Mesendoderm (in vitro differentiated cells): Measurements from ENCODE around the gene CPHXL2.
A peak's percentile ranks its signal among the peaks of the same experiment; 100 is the strongest.

Experiments
- DNase-seq: peaks from one replicate; pipeline ENCODE4 v3.0.0; 2013
- H2AK5ac ChIP-seq: 2 replicates; pipeline ENCODE4 v1.6.1; 2013; ENCODE audit warnings: low read length, inconsistent platforms
- H2BK120ac ChIP-seq: 2 replicates; pipeline ENCODE4 v1.6.1; 2013; ENCODE audit warnings: low read depth, mild to moderate bottlenecking, low read length, moderate library complexity, mixed read lengths
- H2BK15ac ChIP-seq: replicated peaks from 2 replicates; pipeline ENCODE4 v1.6.1; 2013; ENCODE audit warnings: low read depth, mild to moderate bottlenecking, moderate library complexity
- H2BK5ac ChIP-seq: 2 replicates; pipeline ENCODE4 v1.6.1; 2013; ENCODE audit warnings: low read length, inconsistent platforms
- H3K18ac ChIP-seq: 2 replicates; pipeline ENCODE4 v1.6.1; 2013; ENCODE audit warnings: mild to moderate bottlenecking, low read length, mixed read lengths
- H3K23ac ChIP-seq: one replicate; pipeline ENCODE4 v1.6.1; 2013; ENCODE audit warnings: low read length
- H3K27ac ChIP-seq: 2 replicates; pipeline ENCODE4 v1.5.1; 2013; ENCODE audit warnings: low read depth, mild to moderate bottlenecking, inconsistent platforms, low read length, moderate library complexity
- H3K27me3 ChIP-seq: 2 replicates; pipeline ENCODE4 v1.6.1; 2013; ENCODE audit warnings: low read length, control low read depth, mild to moderate bottlenecking, inconsistent platforms; ENCODE audit not compliant: insufficient read depth, poor library complexity
- H3K36me3 ChIP-seq: 2 replicates; pipeline ENCODE4 v1.6.1; 2013; ENCODE audit warnings: low read length, inconsistent platforms; ENCODE audit not compliant: control insufficient read depth, insufficient read depth
- H3K4ac ChIP-seq: one replicate; pipeline ENCODE4 v1.6.1; 2013; ENCODE audit warnings: low read depth, mild to moderate bottlenecking, low read length, moderate library complexity
- H3K4me1 ChIP-seq: 2 replicates; pipeline ENCODE4 v1.6.1; 2013; ENCODE audit warnings: low read depth, low read length, inconsistent platforms; ENCODE audit not compliant: control insufficient read depth
- H3K4me2 ChIP-seq: 2 replicates; pipeline ENCODE4 v1.6.1; 2013; ENCODE audit warnings: low read length
- H3K4me3 ChIP-seq: 2 replicates; pipeline ENCODE4 v1.5.1; 2013; ENCODE audit warnings: mild to moderate bottlenecking, low read length
- H3K56ac ChIP-seq: one replicate; pipeline ENCODE4 v1.6.1; 2013; ENCODE audit warnings: low read length
- H3K79me1 ChIP-seq: 2 replicates; pipeline ENCODE4 v1.6.1; 2013; ENCODE audit warnings: low read length, inconsistent platforms
- H3K79me2 ChIP-seq: 2 replicates; pipeline ENCODE4 v1.6.1; 2013; ENCODE audit warnings: mild to moderate bottlenecking, low read length; ENCODE audit not compliant: control insufficient read depth, insufficient read depth
- H3K9ac ChIP-seq: 2 replicates; pipeline ENCODE4 v1.6.1; 2013; ENCODE audit warnings: low read length, inconsistent platforms
- H4K5ac ChIP-seq: one replicate; pipeline ENCODE4 v1.6.1; 2013; ENCODE audit warnings: low read length
- H4K8ac ChIP-seq: one replicate; pipeline ENCODE4 v1.6.1; 2013; ENCODE audit warnings: low read depth, mild to moderate bottlenecking, control low read depth, low read length, moderate library complexity
- WGBS: extraction: QIAGEN DNeasy Blood & Tissue Kit; methylation state at CpG from one replicate; pipeline ENCODE4 v1.1.7; 2013; ENCODE audit warnings: low lambda C conversion rate, missing lambda C conversion rate; ENCODE audit not compliant: insufficient coverage; ENCODE audit errors: extremely low coverage; 5-methylcytosine and 5-hydroxymethylcytosine counted together

The CPHXL2 gene

GRCh38 chr16:75626806-75627205 lies 50.0 kb downstream of the CPHXL2 start:
- Histone ChIP-seq H4K5ac (no peak overlapping the region), H3K9ac (no peak overlapping the region), H3K4me3 (no peak overlapping the region), H3K4me1 (peaks cover 6% of the 10 kb centered on the region), H3K79me1 (peaks cover 5% of the 10 kb centered on the region), H2BK5ac (no peak overlapping the region), H3K56ac (no peak overlapping the region), H3K18ac (no peak overlapping the region), H2BK120ac (no peak overlapping the region), H3K27ac (no peak overlapping the region), H3K36me3 (peaks cover 38% of the 10 kb centered on the region), H3K4ac (no peak overlapping the region), H3K79me2 (peaks cover 5% of the 10 kb centered on the region), H3K27me3 (no peaks in the 10 kb centered on the region), H3K4me2 (no peak overlapping the region), H3K23ac (no peak overlapping the region), H2BK15ac (no peak overlapping the region), H2AK5ac (no peak overlapping the region), H4K8ac (no peak overlapping the region)
- no peak for DNase-seq
- WGBS: no CpG with 5 or more reads among the region's 4 CpGs

- H3K56ac ChIP-seq: no peak overlapping the region
- peaks cover 7% of the 10 kb centered on the region for H3K79me1 ChIP-seq
- H3K4ac ChIP-seq: no peak overlapping the region
- H3K36me3 ChIP-seq: peaks cover 31% of the 10 kb centered on the region
- H3K4me2 ChIP-seq: no peak overlapping the region
- peak overlapping the region; percentile 17 for H3K27ac ChIP-seq
- no peak overlapping the region for H3K23ac ChIP-seq
- no peak overlapping the region for H4K5ac ChIP-seq
- H3K18ac ChIP-seq: no peak overlapping the region
- peaks cover 5% of the 10 kb centered on the region for H3K79me2 ChIP-seq
- no peak overlapping the region for H2AK5ac ChIP-seq
- no peak overlapping the region for H3K9ac ChIP-seq
- no peak overlapping the region for H2BK15ac ChIP-seq
- no peaks in the 10 kb centered on the region for H3K27me3 ChIP-seq
- peak; percentile 87 for DNase-seq
- H4K8ac ChIP-seq: no peak overlapping the region
- H2BK5ac ChIP-seq: no peak overlapping the region
- peaks cover 6% of the 10 kb centered on the region for H3K4me1 ChIP-seq
- no peak overlapping the region for H2BK120ac ChIP-seq
- H3K4me3 ChIP-seq: no peak overlapping the region
- no CpG with 5 or more reads among the region's 4 CpGs for WGBS
Measured at GRCh38 chr16:75624921-75625334, 51.9 kb downstream of the CPHXL2 start.

- peaks cover 17% of the 10 kb centered on the region for H3K36me3 ChIP-seq
- peak within 1 kb of the TSS; percentile 69 for H3K27ac ChIP-seq
- no peak within 1 kb of the TSS for H3K4ac ChIP-seq
- peaks cover 6% of the 10 kb centered on the region for H3K4me1 ChIP-seq
- H3K79me1 ChIP-seq: peaks cover 7% of the 10 kb centered on the region
- WGBS: no CpG with 5 or more reads among the region's 62 CpGs
- peaks cover 5% of the 10 kb centered on the region for H3K79me2 ChIP-seq
- peak within 1 kb of the TSS; percentile 35 for H3K18ac ChIP-seq
- peak within 1 kb of the TSS; percentile 5 for H2BK5ac ChIP-seq
- peak within 1 kb of the TSS; percentile 61 for H3K4me2 ChIP-seq
- H2AK5ac ChIP-seq: no peak within 1 kb of the TSS
- peak within 1 kb of the TSS; percentile 49 for H3K4me3 ChIP-seq
- DNase-seq: peak; percentile 100
- H3K9ac ChIP-seq: peak within 1 kb of the TSS; percentile 81
- no peaks in the 10 kb centered on the region for H3K27me3 ChIP-seq
- H4K5ac ChIP-seq: no peak within 1 kb of the TSS
- H3K23ac ChIP-seq: no peak within 1 kb of the TSS
- no peak within 1 kb of the TSS for H4K8ac ChIP-seq
- H2BK120ac ChIP-seq: no peak within 1 kb of the TSS
- peak within 1 kb of the TSS; percentile 91 for H3K56ac ChIP-seq
- no peak within 1 kb of the TSS for H2BK15ac ChIP-seq
Measured at GRCh38 chr16:75622761-75623605, 53.8 kb downstream of the CPHXL2 start, which contains the start of gene ADAT1. ADAT1 (minus strand) TSS chr16:75623281; CDS start chr16:75620799, 2,482 bp downstream.

GRCh38 chr16:75621170-75621477 lies 55.7 kb downstream of the CPHXL2 start:
- Histone ChIP-seq H2BK120ac (no peak overlapping the region), H3K36me3 (peaks cover 7% of the 10 kb centered on the region), H3K23ac (no peak overlapping the region), H3K79me1 (peaks cover 7% of the 10 kb centered on the region), H3K4ac (no peak overlapping the region), H3K79me2 (peaks cover 5% of the 10 kb centered on the region), H3K4me2 (no peak overlapping the region), H3K27me3 (no peaks in the 10 kb centered on the region), H3K4me1 (peaks cover 6% of the 10 kb centered on the region), H3K18ac (no peak overlapping the region), H3K4me3 (no peak overlapping the region), H4K8ac (no peak overlapping the region), H3K27ac (no peak overlapping the region), H3K56ac (no peak overlapping the region), H4K5ac (no peak overlapping the region), H2BK15ac (no peak overlapping the region), H3K9ac (no peak overlapping the region), H2AK5ac (no peak overlapping the region), H2BK5ac (no peak overlapping the region)
- DNase-seq: peak; percentile 56
- no CpG with 5 or more reads among the region's 2 CpGs for WGBS

- no peak for DNase-seq
- Histone ChIP-seq H4K8ac (no peak overlapping the region), H3K27me3 (no peaks in the 10 kb centered on the region), H3K9ac (no peak overlapping the region), H3K4ac (no peak overlapping the region), H3K4me1 (peaks cover 6% of the 10 kb centered on the region), H3K79me2 (peaks cover 5% of the 10 kb centered on the region), H3K23ac (no peak overlapping the region), H2BK120ac (no peak overlapping the region), H3K79me1 (peaks cover 7% of the 10 kb centered on the region), H3K27ac (no peak overlapping the region), H2AK5ac (no peak overlapping the region), H3K56ac (no peak overlapping the region), H4K5ac (no peak overlapping the region), H3K4me3 (no peak overlapping the region), H2BK5ac (no peak overlapping the region), H2BK15ac (no peak overlapping the region), H3K18ac (no peak overlapping the region), H3K36me3 (peaks cover 5% of the 10 kb centered on the region), H3K4me2 (no peak overlapping the region)
- no CpG with 5 or more reads among the region's 20 CpGs for WGBS
Measured at GRCh38 chr16:75620326-75621169, 56.3 kb downstream of the CPHXL2 start.
